NT2/D1 (cell line): Measurements from ENCODE around the gene APBA1.

Experiments used
- DNase-seq: peaks from one replicate; pipeline ENCODE4 v3.0.0-alpha.2; 2011; ENCODE audit warnings: low read depth, low spot score
- H3K27me3 ChIP-seq: 2 replicates; pipeline ENCODE4 v1.6.0; 2011; ENCODE audit warnings: mild to moderate bottlenecking; ENCODE audit not compliant: insufficient read length, insufficient read depth
- H3K36me3 ChIP-seq: 2 replicates; pipeline ENCODE4 v1.6.1; 2011; ENCODE audit warnings: mild to moderate bottlenecking, low read length, mixed read lengths; ENCODE audit not compliant: insufficient read depth, insufficient read length
- H3K4me1 ChIP-seq: 2 replicates; pipeline ENCODE4 v1.5.1; 2011; ENCODE audit not compliant: insufficient read depth, insufficient read length
- H3K4me3 ChIP-seq: 2 replicates; pipeline ENCODE4 v1.5.1; 2011; ENCODE audit warnings: low read depth; ENCODE audit not compliant: insufficient read length
- H3K9ac ChIP-seq: 2 replicates; pipeline ENCODE4 v1.6.0; 2011; ENCODE audit warnings: low read depth; ENCODE audit not compliant: insufficient read length
- H3K9me3 ChIP-seq: 2 replicates; pipeline ENCODE4 v1.5.1; 2011; ENCODE audit warnings: mild to moderate bottlenecking, low read length; ENCODE audit not compliant: insufficient read depth
- SUZ12 ChIP-seq: IDR thresholded peaks from 2 replicates; pipeline ENCODE4 v1.6.1; 2011; ENCODE audit not compliant: insufficient read length, insufficient read depth; ENCODE audit errors: extremely low read depth
- YY1 ChIP-seq: IDR thresholded peaks from 2 replicates; pipeline ENCODE4 v1.6.1; 2011; ENCODE audit not compliant: insufficient read length, insufficient read depth
- ZNF274 ChIP-seq: IDR thresholded peaks from 2 replicates; pipeline ENCODE4 v1.6.1; 2011; ENCODE audit warnings: mild to moderate bottlenecking, low read depth, low read length

APBA1 gene

DNA sequence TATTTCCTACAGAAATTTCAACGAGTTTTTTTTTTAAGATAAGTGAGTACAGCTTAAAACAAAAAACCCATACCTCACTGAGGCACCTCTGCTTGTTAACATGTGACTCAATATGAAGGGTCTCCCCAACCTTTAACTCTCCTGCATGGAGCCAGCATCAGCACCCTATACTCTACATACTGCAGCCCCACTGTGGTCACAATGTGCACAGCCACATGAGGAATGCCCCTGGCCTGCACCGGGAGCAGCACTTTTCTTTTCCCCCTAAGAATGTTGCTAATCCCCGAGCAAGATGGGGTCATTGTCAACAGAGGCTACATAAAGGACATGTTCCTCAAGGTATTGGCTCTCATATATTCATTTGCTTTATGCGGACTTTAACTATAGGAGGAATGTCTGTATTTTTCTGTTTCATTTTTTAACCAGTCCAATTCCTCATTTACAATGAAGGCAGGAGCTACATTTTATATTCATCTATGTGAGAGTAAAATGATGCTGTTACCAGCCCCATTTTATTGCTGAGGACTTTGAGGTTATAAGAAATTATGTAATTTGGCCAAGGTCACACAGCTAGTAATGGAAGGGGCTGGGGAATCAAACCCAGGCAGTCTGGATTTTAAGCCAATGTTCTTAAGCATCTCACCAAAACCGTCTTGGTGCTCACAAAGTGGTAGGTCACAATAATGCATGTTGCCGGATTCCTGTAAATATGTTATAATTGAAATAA, 93.0 kb downstream of the APBA1 start:
- Histone ChIP-seq H3K27me3 (peaks cover 36% of the 10 kb centered on the region), H3K9ac (no peak overlapping the region), H3K36me3 (no peaks in the 10 kb centered on the region), H3K9me3 (no peaks in the 10 kb centered on the region), H3K4me1 (peaks cover 2% of the 10 kb centered on the region), H3K4me3 (no peak overlapping the region)
- peak; percentile 1 for DNase-seq
- TF ChIP-seq SUZ12 (no peak), YY1 (no peak), ZNF274 (no peak)

DNA sequence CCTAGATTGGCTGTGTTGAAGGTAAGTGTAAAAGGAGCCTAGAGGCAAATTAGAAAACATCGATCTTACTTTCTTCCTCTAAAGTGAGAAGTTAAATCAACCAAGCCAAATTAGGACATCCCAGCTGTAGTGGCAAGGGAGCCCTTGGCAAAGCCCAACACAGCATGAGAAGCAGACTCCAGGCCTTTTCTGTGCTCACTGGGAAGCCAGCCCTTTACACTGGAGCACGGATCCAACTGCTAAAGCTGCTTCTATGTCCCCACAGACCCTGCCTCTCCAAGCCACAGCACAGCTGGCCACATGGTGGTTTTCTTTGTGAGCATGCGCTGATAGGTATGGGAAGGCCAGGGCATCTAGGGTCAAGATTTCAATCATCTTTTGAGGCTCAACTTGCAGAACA, 94.1 kb downstream of the APBA1 start:
- Histone ChIP-seq H3K27me3 (peaks cover 25% of the 10 kb centered on the region), H3K9ac (no peak overlapping the region)

DNA sequence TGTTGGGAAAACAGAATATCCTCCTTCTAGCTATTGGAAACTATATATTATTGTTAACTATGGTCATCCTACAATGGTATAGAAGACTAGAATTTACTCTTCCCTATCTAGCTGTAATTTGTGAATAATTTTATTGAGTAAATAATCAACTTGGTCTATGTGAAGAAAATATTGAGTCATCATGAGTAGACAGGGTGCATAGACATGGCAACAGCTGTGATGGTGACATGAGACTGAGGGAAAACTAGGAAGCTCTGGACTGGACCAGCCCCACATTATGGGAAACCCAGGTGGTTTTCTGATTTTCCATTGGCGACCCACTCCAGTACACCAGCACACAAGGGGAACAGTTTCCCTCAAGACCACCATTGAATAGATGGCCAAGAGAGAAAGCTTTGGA, 95.0 kb downstream of the APBA1 start:
- Histone ChIP-seq H3K4me3 (no peak overlapping the region), H3K4me1 (peaks cover 2% of the 10 kb centered on the region)

More for the DNA sequence above, 94.1 kb downstream of the APBA1 start:
- H3K4me1 ChIP-seq = peaks cover 2% of the 10 kb centered on the region
- TF ChIP-seq YY1 (no peak), ZNF274 (no peak), SUZ12 (no peak)
- H3K36me3 ChIP-seq = no peaks in the 10 kb centered on the region
- no peak for DNase-seq
- H3K4me3 ChIP-seq = no peak overlapping the region
- H3K9me3 ChIP-seq = no peaks in the 10 kb centered on the region

DNA sequence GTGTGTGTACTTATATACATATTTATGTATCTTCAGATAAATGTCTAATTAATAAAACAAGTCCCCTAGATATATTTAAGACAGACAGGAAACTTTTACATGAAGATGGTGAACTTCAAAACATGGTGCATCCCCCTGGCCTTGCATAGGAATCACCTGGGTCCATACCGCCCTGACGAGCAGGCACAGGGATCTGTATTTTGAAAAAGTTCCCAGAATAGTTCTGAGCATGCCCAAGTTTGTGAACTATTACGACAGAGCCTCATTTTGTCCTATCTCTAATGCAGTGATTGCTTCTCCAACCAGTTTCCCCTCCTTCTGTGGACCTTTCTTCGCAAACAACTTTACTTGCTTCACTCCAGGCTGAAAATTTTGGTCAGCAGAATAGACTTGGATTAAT, 98.1 kb downstream of the APBA1 start:
- H3K4me3 ChIP-seq = no peak overlapping the region
- no peaks in the 10 kb centered on the region for H3K36me3 ChIP-seq
- DNase-seq = no peak
- H3K9me3 ChIP-seq = no peaks in the 10 kb centered on the region
- TF ChIP-seq ZNF274 = no peak
- no peak for TF ChIP-seq SUZ12
- no peak for TF ChIP-seq YY1
- H3K27me3 ChIP-seq = peaks cover 3% of the 10 kb centered on the region
- no peak overlapping the region for H3K9ac ChIP-seq
- no peaks in the 10 kb centered on the region for H3K4me1 ChIP-seq

More for the DNA sequence above, 95.0 kb downstream of the APBA1 start:
- no peak for DNase-seq
- H3K27me3 ChIP-seq = peaks cover 20% of the 10 kb centered on the region
- H3K36me3 ChIP-seq = no peaks in the 10 kb centered on the region
- no peaks in the 10 kb centered on the region for H3K9me3 ChIP-seq
- H3K9ac ChIP-seq = no peak overlapping the region
- TF ChIP-seq YY1 = no peak
- TF ChIP-seq ZNF274 = no peak
- no peak for TF ChIP-seq SUZ12

DNA sequence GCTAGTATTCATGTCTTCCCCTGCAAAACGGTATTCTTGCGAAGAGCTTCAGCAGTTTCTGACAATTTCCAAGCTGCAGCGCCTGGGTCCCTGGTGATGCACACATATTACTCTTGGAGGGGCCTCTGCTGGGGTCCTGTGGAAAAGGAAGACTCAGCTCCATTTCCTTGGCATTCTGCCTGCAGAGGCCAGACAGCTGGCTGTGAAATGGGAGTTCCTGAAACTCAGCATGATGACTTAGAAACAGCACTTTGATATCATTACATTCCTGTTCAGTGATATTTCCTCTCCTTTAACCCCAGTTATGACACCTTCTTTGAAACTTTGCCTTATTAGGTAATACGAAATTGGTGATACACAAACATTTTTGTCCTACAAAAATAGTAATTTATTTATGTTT, 98.5 kb downstream of the APBA1 start:
- TF ChIP-seq ZNF274 = no peak
- TF ChIP-seq YY1 = no peak
- TF ChIP-seq SUZ12 = no peak
- DNase-seq = no peak
- no peaks in the 10 kb centered on the region for H3K4me1 ChIP-seq
- peaks cover 2% of the 10 kb centered on the region for H3K27me3 ChIP-seq
- H3K9ac ChIP-seq = no peak overlapping the region
- H3K36me3 ChIP-seq = no peaks in the 10 kb centered on the region
- no peaks in the 10 kb centered on the region for H3K9me3 ChIP-seq
- no peak overlapping the region for H3K4me3 ChIP-seq

DNA sequence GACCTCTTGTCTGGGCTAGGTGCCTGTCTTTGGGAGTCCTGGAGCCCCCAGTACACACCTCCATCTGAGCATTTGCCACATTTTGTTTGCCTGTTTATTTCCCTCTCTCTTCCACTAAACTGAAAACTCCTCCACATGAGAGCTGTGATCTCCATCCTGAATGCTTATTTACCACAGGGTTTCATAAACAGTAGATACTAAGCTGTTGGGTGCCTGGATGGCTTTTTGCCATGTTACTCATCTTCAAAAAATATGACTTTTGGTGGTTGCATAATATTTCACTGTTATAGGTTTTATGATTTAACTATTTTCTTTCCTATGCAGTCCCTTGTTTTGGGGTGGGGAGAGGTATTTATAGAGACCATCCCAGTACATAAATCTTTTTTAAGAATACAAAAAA, 99.6 kb downstream of the APBA1 start:
- H3K36me3 ChIP-seq = no peaks in the 10 kb centered on the region
- no peaks in the 10 kb centered on the region for H3K27me3 ChIP-seq
- no peak overlapping the region for H3K4me3 ChIP-seq
- no peak for DNase-seq
- H3K9me3 ChIP-seq = no peaks in the 10 kb centered on the region
- no peaks in the 10 kb centered on the region for H3K4me1 ChIP-seq
- H3K9ac ChIP-seq = no peak overlapping the region
- TF ChIP-seq SUZ12 (no peak), ZNF274 (no peak), YY1 (no peak)

DNA sequence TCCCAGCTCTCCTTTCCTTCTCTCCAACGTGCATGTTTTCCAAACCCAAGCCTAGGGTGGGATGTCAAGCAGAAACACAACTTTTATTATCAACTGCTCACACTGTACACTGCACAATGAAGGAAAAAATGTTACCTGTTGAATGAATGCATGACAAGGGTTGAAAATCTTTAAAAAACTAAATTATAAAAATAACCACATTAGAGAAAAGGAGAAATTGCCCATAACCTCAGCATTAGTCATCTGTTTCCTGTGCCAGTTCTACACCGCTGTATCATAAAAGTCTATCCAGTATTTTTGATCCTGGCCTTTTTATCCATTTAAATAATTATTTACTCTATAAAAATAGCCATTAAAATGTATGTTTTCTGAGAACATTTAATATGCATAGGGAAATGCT, 101.1 kb downstream of the APBA1 start:
- Histone ChIP-seq H3K27me3 (no peaks in the 10 kb centered on the region), H3K4me1 (no peaks in the 10 kb centered on the region), H3K36me3 (no peaks in the 10 kb centered on the region), H3K4me3 (no peak overlapping the region), H3K9ac (no peak overlapping the region), H3K9me3 (no peaks in the 10 kb centered on the region)
- no peak for DNase-seq
- TF ChIP-seq ZNF274 (no peak), YY1 (no peak), SUZ12 (no peak)
